Panc1 (cell line): Measurements from ENCODE around the gene ZNF230.

ENCODE experiments used
- POLR2AphosphoS5 ChIP-seq: IDR thresholded peaks from 2 replicates; pipeline ENCODE4 v1.6.1; 2012; ENCODE audit warnings: mild to moderate bottlenecking, low read depth, low read length, moderate library complexity
- SIN3A ChIP-seq: IDR thresholded peaks from 2 replicates; pipeline ENCODE4 v1.6.1; 2012; ENCODE audit warnings: low read depth, mild to moderate bottlenecking, low read length, moderate library complexity, borderline replicate concordance; ENCODE audit not compliant: insufficient read depth
- TCF7L2 ChIP-seq: IDR thresholded peaks from 2 replicates; pipeline ENCODE4 v1.6.1; 2011; ENCODE audit warnings: mild to moderate bottlenecking, low read depth, low read length, inconsistent platforms
- TF ChIP-seq, protein P1 (sequence below): fragments of 450-650 bp; IDR thresholded peaks from 2 replicates; pipeline ENCODE4 v1.5.1; 2017; ENCODE audit warnings: mild to moderate bottlenecking
- TF ChIP-seq, protein P2 (sequence below), 2 experiments: IDR thresholded peaks; 2 replicates each; pipeline ENCODE4 v1.6.1; 2011 to 2012; ENCODE audit warnings: low read depth in 2 of 2, control low read depth in 1 of 2, low read length in 1 of 2, mild to moderate bottlenecking in 1 of 2, moderate library complexity in 1 of 2; ENCODE audit not compliant: insufficient read depth in 1 of 2

DNA sequence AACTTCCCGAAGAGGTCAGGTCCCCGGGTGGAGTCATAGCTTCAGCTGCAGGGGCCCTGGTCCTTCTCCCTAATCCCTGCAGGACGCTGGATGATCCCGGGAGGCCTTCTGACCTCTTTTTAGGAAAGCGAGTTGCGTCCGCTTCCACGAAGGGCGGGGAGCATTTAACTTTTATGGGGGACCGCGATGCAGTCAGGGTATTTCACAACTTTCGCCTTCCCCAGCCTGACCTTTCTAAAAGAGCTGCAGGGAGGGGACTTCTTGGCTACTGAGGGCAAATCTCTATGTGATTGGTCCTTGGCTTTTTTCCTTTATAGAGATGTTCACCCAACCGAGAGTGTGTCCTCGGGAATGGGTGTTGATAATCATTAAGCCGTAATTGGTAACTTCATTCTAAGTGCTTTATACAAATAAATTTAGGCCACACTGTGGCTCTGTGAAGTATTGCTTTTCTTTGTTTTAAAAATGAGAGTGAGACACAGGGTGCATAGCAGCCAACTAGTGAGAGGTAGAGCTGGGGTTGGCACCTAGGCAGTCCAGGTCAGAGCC is 778 bp downstream of the ZNF230 start:
- TF ChIP-seq, protein P1, sequence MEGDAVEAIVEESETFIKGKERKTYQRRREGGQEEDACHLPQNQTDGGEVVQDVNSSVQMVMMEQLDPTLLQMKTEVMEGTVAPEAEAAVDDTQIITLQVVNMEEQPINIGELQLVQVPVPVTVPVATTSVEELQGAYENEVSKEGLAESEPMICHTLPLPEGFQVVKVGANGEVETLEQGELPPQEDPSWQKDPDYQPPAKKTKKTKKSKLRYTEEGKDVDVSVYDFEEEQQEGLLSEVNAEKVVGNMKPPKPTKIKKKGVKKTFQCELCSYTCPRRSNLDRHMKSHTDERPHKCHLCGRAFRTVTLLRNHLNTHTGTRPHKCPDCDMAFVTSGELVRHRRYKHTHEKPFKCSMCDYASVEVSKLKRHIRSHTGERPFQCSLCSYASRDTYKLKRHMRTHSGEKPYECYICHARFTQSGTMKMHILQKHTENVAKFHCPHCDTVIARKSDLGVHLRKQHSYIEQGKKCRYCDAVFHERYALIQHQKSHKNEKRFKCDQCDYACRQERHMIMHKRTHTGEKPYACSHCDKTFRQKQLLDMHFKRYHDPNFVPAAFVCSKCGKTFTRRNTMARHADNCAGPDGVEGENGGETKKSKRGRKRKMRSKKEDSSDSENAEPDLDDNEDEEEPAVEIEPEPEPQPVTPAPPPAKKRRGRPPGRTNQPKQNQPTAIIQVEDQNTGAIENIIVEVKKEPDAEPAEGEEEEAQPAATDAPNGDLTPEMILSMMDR: no peak
- TF ChIP-seq, protein P2, sequence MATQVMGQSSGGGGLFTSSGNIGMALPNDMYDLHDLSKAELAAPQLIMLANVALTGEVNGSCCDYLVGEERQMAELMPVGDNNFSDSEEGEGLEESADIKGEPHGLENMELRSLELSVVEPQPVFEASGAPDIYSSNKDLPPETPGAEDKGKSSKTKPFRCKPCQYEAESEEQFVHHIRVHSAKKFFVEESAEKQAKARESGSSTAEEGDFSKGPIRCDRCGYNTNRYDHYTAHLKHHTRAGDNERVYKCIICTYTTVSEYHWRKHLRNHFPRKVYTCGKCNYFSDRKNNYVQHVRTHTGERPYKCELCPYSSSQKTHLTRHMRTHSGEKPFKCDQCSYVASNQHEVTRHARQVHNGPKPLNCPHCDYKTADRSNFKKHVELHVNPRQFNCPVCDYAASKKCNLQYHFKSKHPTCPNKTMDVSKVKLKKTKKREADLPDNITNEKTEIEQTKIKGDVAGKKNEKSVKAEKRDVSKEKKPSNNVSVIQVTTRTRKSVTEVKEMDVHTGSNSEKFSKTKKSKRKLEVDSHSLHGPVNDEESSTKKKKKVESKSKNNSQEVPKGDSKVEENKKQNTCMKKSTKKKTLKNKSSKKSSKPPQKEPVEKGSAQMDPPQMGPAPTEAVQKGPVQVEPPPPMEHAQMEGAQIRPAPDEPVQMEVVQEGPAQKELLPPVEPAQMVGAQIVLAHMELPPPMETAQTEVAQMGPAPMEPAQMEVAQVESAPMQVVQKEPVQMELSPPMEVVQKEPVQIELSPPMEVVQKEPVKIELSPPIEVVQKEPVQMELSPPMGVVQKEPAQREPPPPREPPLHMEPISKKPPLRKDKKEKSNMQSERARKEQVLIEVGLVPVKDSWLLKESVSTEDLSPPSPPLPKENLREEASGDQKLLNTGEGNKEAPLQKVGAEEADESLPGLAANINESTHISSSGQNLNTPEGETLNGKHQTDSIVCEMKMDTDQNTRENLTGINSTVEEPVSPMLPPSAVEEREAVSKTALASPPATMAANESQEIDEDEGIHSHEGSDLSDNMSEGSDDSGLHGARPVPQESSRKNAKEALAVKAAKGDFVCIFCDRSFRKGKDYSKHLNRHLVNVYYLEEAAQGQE (IDR thresholded peaks at IDR 0.05; ENCODE audit: insufficient read depth in 1 of 2, low read depth in 2 of 2, low read length in 1 of 2): no peak
- no peak for TF ChIP-seq POLR2AphosphoS5
- no peak for TF ChIP-seq TCF7L2
- no peak for TF ChIP-seq SIN3A
